K562 (cell line): Measurements from ENCODE around the gene CSK. TPM values are rescaled to one million over a fixed set of nuclear protein-coding genes. Genes with fewer than 3 reads are reported as not detected.

ENCODE experiments used
- CCNT2 ChIP-seq: IDR thresholded peaks from 2 replicates; pipeline ENCODE4 v1.6.1; 2011; ENCODE audit warnings: borderline replicate concordance, low read depth, mild to moderate bottlenecking, moderate library complexity, mixed read lengths, low read length; ENCODE audit not compliant: insufficient read length; ENCODE audit errors: extremely low read depth
- CUX1 ChIP-seq: fragments of 200-800 bp; sonication (Bioruptor generic); IDR thresholded peaks from 2 replicates; pipeline ENCODE4 v1.6.1; 2016; ENCODE audit warnings: missing genetic modification characterization, missing compliant biosample characterization
- GTF2B ChIP-seq: IDR thresholded peaks from 2 replicates; pipeline ENCODE4 v1.6.1; 2011; ENCODE audit not compliant: insufficient read length; ENCODE audit errors: extremely low read depth
- SRSF1 ChIP-seq: fragments of 200-400 bp; formaldehyde crosslinking; IDR thresholded peaks from 2 replicates; pipeline ENCODE4 v1.6.1; 2017; ENCODE audit warnings: mild to moderate bottlenecking, low read depth, low read length, moderate library complexity
- polyA plus RNA-seq, 8 experiments: library from polyadenylated mRNA; depleted of rRNA in 4 of 8; stranded (reverse) in 5 of 8; unstranded in 3 of 8; fragments of >200 nt; fragmentation: Nextera tagmentation in 2 of 8; fragmentation: Illumina TruSeq in 1 of 8; extraction: Ambion mirVana in 2 of 8; extraction: Trizol in 1 of 8; gene quantifications; 2 replicates each; pipeline versions ENCODE4 v1.2.1 to v1.2.3, GENCODE V29; 2011 to 2014; ENCODE audit warnings: inconsistent platforms in 1 of 8, missing spikeins in 1 of 8
- total RNA-seq, 7 experiments: library from RNA; depleted of rRNA in 6 of 7; stranded (reverse); fragments of >200 nt in 6 of 7; fragmentation: Illumina TruSeq in 2 of 7; extraction: Trizol in 2 of 7; gene quantifications; 2 replicates each; pipeline versions ENCODE4 v1.2.1 to v1.2.3, GENCODE V29; 2011 to 2021; ENCODE audit warnings: low replicate concordance in 1 of 7

Gene CSK
- total and polyA plus RNA-seq, 9 of the 15 experiments (the other 6 are each of a cell fraction or from before 2014, with no cell fraction given) = 1.5 to 112 (median 22.5) TPM

GRCh38 chr15:74828835-74829234, 47.0 kb downstream of the CSK start (continued):
- no peak for TF ChIP-seq CCNT2
- no peak for TF ChIP-seq CUX1 (CRISPR knock-in tag)
- no peak for TF ChIP-seq SRSF1
- TF ChIP-seq GTF2B = no peak
